Measurements from ENCODE around the gene SLC5A10. TPM values are rescaled to one million over a fixed set of nuclear protein-coding genes. Genes with fewer than 3 reads are reported as not detected.
"Not testable (repeated sequence)": the region's sequence is repeated elsewhere in the genome, so short reads cannot be mapped to it uniquely, and the experiment has no call there.

The SLC5A10 gene
- total RNA-seq, 1 donor from 2014 or later = 0.20 TPM

DNA sequence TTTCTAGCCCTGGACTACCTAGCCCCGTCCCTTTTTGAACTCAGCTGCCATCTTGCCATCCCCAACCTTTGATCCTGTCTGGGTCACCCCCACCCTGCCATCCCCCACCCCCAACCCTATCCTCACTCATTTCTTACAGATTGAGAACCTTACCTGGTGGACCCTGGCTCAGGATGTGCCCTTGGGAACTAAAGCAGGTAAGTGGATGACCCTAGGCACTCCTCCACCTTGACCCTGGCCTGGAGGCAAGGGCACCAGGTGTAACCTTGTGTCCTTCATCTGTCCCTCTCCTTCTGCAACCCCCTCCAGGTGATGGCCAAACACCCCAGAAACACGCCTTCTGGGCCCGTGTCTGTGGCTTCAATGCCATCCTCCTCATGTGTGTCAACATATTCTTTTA lies 68.1 kb downstream of the SLC5A10 start:
- no peak for DNase-seq

DNA sequence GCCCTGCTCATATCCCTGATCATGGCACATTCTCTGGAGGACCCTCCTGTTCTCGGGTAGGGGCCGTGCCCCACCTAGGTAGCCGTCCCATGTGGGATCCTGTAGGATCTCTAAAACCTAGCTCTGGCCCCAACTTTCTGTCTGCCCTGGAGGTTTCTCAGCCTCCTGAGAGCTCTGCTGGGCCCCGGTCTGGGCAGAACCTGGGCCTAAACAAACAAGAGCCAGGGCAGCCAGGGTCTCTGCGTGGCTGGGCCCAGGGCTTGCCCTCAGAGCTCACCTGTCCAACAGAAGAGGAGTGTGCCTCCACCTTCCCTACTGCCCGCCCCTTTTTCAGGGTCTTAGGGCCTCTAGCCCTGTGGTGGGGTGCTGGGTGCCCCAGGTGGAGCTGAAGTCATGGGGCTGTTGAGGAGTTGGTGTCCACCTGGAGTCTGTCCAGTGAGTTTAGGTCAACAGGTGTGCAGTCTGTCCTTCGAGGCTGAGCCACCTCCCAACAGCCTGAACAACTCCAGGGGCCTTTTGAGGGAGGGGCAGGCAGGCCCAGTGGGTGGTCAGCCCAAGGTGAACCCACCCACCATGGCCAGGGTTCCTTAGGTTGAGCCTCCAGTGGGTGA lies 69.2 kb downstream of the SLC5A10 start:
- not testable (repeated sequence) for DNase-seq

DNA sequence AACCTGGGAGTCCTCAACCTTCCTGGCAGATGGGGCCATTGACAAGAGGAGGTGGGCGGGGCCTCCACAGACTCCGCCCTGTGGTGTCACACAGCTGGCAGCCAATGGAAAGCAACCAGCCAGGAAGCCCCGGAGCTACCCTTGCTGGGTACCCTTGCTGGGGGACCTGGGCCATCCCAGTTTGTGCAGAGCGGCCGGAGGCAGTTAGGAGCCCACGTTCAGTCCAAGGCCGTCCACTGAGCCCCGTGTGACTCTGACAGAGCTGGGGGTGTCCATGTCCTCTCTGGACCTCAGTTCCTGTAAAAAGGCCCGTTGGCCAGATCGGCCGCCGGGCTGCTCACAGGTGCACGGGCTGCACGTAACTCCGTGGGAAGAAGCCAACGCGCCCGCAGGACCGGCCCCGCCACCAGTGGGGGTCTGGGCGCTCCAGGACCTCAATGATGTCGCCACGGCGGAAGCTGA lies 69.7 kb downstream of the SLC5A10 start:
- DNase-seq = no peak

DNA sequence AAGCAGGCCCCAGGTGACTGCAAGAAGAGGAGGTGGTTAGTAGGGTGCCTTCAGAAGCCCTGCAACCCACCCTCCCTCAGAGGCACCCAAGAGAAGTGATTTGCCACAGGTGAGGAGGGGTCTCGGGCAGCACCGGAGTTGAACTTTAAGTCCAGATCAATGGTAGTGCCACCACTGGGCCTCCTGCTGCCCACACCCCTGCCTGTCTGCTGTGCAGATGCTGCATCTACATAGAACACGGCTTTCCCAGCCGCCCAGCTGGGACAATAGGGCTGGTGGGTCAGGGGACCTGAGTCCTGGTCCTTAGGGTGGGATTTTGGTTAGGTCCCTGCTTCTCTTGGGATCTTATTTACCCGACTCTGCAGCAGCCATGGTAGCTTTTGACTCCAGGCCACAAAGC lies 70.2 kb downstream of the SLC5A10 start:
- DNase-seq = no peak

DNA sequence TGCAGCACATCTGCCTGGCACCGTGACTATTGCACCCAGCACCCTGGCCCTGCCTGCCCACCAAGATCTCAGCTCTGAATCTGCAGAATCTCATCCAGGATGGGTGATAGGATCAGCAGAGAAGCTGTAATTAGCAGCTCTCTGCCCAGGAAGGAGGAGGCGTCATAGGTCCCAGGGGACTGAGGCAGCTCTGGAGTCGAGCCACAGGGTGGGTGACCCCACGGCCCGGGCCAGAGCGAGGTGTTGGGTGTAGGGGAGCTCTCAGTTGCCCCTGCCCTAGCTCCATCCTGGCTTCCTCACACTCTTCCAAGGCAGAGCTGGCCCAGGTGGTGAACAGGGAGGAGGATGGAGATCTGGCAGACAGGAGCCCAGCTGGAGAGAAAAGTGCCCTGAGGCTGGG lies 70.8 kb downstream of the SLC5A10 start:
- no peak for DNase-seq

DNA sequence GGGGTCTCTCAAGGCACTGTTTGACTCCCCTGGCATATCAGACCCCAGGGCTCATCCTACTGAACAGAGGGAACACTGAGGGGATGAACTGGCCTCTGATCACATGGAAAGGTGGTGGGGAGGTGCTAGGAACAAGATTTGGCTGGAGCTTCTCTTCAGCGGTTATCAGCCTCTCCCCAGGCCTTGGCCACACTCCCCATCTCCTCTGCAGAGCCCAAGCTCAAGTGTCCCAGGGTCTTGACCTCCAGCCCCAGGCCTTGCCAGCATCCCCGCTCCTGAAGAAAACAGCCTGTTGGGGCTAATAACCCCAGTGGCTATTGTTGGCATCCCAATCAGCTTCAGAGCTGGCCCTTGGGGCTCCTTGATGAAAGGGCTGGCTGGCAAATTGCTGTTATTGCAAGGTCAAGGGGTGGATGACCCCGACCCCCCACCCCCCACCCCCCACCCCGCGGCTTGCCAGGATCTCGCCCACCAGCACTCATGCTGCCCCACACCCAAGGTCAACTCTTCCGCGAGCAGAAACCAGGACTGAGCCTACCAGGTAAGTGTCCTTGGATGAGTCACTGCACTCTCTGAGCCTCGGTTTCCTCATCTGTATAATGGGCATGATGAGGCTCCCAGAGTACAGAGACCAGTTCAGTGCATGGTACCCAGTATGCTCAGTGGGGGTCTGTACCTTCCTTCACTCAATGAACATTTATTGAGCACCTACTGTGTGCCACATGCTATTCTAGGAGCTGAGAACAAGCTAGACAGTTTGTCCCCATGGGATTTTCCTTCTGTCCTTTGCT lies 71.4 kb downstream of the SLC5A10 start:
- no peak for DNase-seq

DNA sequence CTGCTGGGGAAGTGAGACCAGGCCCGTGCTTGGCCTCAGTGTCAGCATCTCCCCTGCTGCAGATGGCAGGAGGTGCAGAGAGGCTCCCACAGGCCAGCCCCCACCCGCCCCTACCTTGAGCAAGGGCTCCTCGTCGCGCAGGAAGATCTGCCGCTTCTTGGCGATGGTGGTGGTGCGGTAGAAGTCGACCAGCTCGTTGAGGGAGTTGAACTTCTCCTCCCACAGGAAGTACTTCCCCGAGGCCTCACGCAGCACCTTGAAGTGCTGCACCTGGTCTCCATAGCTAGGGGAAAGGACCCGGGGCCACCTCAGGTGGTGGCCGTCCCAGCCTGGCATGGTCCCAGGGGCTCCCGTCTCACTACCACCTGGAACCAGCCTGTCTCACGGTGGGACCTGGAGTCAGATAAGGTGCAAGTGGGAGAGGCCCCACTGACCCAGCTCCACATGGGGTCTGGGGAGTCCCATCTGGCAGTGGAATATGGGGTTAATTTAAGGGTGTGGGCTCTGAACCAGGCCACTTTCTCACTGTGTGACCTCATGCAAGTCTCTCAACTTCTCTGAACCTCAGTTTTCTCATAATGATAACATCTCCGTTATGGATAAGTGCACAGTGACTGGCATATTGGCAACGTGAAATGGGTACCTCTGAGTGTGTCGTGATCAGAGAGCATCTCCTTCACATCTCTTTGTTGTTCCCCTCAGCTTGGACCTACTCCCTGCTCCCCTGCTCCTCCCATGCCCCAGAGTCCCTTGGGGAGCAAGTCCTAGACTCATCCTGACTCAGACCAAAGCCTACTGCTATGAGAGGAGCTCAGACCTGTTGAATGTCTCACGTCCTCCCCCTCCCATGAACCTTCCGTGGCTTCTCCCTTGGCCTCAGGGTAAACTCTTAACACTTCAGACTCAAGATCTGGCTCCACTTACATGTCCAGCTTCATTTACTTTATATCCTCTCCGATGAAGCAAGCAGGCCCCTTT lies 72.4 kb downstream of the SLC5A10 start:
- no peak for DNase-seq

DNA sequence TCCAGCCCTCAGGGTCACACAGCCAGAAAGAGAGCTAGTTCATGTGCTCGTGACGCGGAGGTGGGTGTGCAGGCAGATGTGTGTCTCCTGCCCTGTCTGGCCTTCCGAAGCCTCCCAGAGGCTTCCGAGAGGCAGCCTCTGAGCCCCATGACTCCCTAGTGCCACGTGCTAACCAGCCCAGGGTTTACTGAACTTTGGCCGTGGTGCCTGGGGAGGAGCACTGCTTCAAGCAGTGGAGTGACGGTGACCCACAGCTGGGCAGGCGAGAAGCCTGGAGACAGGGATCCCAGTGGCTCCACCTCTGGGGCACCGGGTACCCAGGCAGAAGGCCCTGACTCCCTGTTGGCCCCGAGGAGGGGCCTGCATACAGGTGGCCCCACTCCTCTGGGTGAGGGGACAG lies 76.7 kb downstream of the SLC5A10 start:
- DNase-seq = not testable (repeated sequence)

DNA sequence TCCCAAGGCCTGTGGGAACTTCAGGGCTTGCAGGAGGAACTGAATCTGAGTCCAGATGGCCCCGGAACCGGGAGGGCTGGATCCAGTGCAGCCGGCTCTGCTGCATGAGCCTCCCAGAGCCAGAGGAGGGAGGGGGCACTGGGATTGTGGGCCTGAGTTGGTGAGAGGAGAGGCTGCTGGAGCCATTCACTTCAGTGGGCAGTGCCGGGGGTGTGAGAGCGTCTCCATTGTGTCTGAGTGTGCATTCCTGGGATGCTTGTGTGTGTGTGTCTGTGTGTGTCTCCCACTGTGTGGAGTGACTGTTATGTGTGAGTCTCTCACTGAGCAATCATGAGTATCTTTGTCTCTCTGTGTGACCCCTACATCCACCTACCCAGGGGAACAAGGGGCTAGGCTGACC lies 77.8 kb downstream of the SLC5A10 start:
- not testable (repeated sequence) for DNase-seq

DNA sequence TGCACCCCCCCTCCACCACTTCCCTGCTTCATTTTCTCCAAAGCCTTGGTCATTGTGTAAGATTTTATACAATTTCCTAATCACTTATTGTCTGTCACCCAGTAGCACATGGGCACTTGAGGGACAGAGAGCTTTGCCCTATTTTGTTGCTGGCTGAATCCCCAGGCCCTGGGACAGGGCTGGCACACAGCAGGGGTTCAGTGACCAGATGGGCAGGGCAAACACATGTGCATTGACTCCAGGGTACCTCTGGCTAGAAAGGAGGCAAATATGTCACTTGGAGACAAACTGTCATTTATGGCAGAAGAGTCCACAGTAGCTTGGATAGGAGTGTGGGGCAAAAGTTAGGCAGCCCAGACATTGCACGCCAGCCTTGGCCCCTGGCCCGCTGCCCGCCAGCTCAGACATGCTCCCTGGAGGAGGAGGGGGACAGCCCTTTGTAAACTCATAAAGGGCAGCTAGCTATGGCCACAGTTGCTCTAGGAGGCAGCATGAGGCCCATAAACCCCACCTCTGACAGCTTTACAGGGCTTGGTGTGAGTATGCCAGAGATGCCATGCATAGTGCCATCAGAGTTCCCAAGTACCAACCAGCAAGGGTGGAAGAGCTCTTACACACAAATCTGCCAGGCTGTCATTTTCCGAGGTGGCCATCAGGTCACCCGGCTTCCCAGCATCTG lies 78.9 kb downstream of the SLC5A10 start:
- not testable (repeated sequence) for DNase-seq

DNA sequence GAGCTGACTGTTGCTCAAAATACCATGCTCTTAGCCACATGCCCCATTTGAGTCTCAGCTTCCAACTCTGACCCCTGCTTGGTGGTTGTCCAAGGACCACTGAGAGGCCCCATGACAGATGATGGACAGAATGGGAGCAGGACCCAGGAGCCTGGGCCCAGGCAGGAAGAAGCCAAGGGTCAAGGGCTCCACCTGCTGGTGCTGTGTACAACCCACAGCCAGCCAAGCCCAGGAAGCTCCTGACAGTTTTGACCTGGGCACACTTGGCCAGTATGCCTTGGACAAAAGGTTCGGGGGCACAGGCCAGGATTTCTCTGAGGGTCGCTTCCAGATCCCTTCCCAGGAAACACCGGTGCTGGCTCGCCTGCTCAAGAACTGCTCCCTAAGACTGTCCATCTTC lies 79.8 kb downstream of the SLC5A10 start:
- not testable (repeated sequence) for DNase-seq

DNA sequence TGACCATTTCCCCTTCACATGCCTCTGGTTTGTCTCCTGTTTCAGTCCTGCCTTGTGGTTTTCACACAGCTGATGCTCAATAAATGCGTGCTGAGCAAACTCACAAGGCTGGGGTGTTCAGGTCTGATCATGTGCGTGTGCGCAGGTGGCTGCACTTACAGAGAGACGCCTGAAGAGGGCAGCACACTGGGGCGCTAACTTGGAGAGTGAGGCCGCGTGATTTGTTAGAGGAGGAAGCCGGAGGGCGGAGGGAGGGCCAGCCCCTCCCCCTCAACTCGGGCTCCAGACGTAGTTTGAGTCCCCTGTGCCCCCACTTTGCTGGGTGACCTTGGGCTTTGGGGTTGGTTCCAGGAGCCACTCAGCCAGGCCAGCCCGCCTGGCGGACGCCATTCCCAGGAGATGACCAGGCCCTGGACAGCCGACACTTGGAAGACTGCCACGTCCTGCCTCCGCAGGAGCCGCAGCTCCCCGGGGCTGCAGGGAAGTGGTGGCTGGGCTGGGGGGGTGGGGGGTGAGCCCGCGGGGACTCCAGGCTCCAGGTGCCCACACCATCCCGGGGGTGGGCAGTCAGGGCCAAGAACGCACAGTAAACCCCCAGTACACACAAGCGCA lies 80.5 kb downstream of the SLC5A10 start:
- not testable (repeated sequence) for DNase-seq

DNA sequence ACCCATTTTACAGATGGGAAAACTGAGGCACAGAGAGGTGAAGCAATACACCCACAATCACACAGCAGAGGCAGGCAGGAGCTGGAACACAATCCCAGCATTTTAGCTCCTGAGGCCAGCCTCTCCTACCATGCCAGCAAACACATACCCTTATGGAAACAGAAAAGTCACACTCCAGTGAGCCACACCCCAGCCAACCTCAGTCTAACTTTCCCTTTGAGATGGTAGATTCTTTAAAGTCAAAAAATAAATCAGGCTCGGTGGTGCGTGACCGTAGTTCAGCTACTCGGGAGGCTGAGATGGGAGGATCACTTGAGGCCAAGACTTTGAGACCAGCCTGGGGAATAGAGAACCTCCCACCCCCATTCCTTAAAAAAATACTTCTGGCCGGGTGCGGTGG lies 84.2 kb downstream of the SLC5A10 start:
- not testable (repeated sequence) for DNase-seq

DNA sequence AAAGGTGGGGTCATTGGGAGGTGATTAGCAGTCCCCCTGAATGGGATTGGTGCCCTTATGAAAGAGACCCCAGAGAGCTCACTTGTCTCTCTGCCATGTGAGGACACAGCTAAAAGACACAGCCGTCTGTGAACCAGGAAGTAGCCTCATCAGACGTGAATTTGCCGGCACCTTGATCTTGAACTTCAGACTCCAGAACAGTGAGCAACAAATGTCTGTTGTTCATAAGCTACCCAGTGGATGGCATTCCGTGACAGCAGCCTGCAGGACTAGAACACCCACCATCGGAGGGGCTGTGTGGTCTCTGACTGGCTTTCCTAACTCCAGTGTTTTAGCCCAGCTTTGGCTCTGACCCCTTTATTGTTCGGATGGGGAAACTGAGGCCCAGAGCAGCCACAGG lies 85.6 kb downstream of the SLC5A10 start:
- not testable (repeated sequence) for DNase-seq

DNA sequence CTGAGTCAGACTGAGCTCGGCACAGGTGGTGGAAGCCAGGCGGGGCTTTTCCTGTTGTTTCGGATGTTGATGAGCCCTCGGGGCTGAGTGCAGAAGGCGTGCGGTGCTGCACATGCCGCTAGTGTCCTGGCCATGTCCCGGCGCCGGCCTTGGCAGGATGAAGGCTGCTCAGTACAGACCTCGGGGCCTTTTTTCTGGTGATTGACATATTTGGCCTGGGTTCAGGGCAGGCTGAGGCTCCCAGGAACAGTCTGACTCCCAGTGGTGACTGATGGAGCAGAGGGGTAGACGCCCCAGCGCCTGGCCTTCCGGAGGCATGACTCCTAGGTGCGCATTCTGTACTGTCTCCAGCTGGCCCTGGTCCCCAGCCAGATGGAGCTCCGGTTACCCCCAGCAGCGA lies 86.0 kb downstream of the SLC5A10 start:
- DNase-seq = not testable (repeated sequence)

DNA sequence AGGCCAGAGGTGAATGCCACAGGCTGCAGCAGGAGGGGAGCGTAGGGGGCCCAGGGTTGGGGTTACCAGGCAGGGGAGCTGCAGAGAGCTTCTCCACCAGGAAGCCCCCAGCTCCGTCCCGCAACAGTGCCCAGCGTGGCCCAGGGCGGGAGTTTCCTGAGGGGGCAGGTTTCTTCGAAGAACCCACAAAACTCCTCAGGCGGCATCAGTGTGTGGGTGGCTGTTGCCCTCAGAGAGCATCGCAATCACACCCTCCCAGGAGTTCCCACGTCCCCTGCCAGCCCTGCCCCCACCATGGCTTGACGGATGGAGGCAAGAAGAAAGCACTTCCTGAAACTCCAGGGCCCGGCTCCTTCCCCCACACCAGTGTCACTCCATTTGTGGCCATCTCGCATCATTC lies 86.8 kb downstream of the SLC5A10 start:
- not testable (repeated sequence) for DNase-seq

DNA sequence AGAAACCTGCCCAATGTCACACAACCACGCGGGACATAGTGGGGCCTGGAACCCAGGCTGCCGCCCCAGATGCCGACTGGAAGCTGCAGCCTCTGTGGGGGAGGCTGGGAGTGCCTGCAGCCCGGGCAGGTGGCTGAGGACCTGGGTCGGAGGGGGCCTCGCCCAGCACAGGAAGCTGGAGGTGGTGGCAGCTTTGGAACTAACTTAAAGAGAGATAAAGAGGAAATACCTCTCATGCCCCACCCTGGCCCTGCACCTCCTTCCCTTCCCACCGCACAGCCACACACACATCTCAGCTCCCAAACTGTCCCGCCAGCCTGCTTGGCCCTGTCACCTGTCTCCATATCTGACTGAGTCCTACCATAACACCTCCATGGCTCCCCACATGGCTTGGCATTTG lies 88.4 kb downstream of the SLC5A10 start:
- DNase-seq = not testable (repeated sequence)

DNA sequence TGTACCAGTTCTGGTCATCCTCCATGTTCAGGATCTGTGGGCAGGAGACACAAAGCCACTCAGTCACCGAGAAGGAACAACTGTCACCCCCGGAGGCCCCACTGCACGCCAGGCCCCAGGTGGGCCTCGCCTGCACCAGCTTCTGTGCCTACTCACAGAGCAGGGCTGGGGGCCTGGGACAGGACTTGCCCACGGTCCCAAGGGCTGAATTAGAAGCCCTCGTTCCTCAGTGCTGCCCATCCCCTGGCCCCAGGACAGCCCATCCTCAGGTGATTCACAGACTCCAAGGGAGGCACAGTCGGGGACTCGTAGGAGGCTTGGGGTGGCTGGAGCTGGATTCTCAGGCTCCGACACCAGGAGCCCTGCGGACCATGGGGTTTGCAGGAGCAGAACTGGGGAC lies 89.9 kb downstream of the SLC5A10 start:
- DNase-seq = not testable (repeated sequence)

DNA sequence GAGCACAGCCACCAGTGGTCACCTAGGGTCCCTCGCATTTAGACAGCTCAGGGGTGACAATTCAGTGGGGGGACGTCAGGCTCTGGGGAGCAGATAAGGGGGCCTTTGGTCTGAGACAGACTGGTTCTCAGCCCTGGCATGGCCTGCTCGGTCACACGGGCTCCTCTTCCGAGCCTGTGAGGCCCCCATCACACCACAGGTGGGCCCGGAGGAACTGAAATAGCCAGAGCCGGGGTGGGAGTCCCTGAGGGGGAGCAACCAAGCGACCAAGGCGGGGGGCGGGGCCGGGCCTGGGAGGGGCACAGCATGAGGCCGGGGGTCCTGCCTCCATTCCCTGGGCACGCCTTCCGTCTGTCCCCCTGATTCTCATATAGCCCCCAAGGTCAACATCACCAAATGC lies 90.4 kb downstream of the SLC5A10 start:
- DNase-seq = not testable (repeated sequence)

DNA sequence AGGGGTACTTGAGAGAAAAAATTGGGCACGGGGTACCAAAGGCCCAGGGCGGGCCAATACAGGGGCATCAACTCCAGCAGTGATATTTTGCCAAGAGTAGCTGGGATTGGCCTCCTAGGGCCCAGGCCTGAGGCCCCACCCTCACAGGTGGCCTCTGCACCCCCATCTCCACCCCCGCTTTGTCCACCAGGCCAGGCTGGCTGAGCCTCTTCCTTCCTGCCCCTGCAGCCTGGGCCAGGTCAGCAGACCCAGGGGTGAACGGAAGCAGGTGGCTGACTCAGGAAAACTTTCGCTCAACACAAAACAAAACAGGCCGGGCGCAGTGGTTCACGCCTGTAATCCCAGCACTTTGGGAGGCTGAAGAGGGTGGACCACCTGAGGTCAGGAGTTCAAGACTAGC lies 91.1 kb downstream of the SLC5A10 start:
- not testable (repeated sequence) for DNase-seq

DNA sequence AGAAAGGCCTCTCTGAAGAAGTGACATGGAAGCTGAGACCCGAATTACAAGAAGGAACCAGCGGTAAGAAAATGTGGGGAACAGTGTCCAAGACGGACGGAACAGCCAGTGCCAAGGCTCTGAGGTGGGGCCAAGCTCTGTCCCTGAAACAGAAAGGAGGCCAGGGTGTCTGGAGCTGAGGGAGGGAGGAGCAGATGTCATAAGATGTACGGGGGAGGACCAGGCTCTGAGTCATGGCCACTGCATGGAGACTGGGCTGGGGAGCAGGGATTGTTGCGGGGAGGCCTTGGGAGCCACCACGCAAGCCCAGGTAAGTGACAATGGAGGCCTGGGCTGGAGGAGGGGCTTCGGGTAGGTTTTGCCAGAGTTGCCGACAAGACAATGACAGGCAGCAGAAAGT lies 92.7 kb downstream of the SLC5A10 start:
- not testable (repeated sequence) for DNase-seq

All from skin of body (tissue), 2 donors.